ENCODE measurements around the gene PCSK5.
"Not testable (repeated sequence)": the region's sequence is repeated elsewhere in the genome, so short reads cannot be mapped to it uniquely, and the experiment has no call there.

The PCSK5 gene

GRCh38 chr9:75890472-75891276 lies at the start of gene PCSK5:
TSS of gene PCSK5 (plus strand) at chr9:75890673. CDS start at chr9:75891182, 509 bp downstream.
- DNase-seq (ENCODE audit: low spot score) = peak; percentile 85

- no peak for DNase-seq (ENCODE audit: low spot score)
Observed at GRCh38 chr9:75844321-75844720, 46.2 kb upstream of the PCSK5 start.

- DNase-seq (ENCODE audit: low spot score) = no peak
Observed at GRCh38 chr9:75845806-75846205, 44.7 kb upstream of the PCSK5 start.

GRCh38 chr9:75847085-75847484 lies 43.4 kb upstream of the PCSK5 start:
- no peak for DNase-seq (ENCODE audit: low spot score)

- DNase-seq (ENCODE audit: low spot score) = no peak
Observed at GRCh38 chr9:75850459-75851200, 39.8 kb upstream of the PCSK5 start.

- DNase-seq (ENCODE audit: low spot score) = no peak
Observed at GRCh38 chr9:75851917-75852316, 38.6 kb upstream of the PCSK5 start.

GRCh38 chr9:75852746-75853145 lies 37.7 kb upstream of the PCSK5 start:
- no peak for DNase-seq (ENCODE audit: low spot score)

GRCh38 chr9:75855509-75855908 lies 35.0 kb upstream of the PCSK5 start:
- DNase-seq (ENCODE audit: low spot score) = no peak

GRCh38 chr9:75858497-75859092 lies 31.9 kb upstream of the PCSK5 start:
- DNase-seq (ENCODE audit: low spot score) = no peak

- DNase-seq (ENCODE audit: low spot score) = no peak
Observed at GRCh38 chr9:75864266-75864665, 26.2 kb upstream of the PCSK5 start.

- peak; percentile 46 for DNase-seq (ENCODE audit: low spot score)
Observed at GRCh38 chr9:75866273-75866871, 24.1 kb upstream of the PCSK5 start.

GRCh38 chr9:75868526-75868925 lies 21.9 kb upstream of the PCSK5 start:
- not testable (repeated sequence) for DNase-seq (ENCODE audit: low spot score)

- DNase-seq (ENCODE audit: low spot score) = no peak
Observed at GRCh38 chr9:75869236-75869635, 21.2 kb upstream of the PCSK5 start.

GRCh38 chr9:75870450-75870849 lies 20.0 kb upstream of the PCSK5 start:
- peak; percentile 15 for DNase-seq (ENCODE audit: low spot score)

- no peak for DNase-seq (ENCODE audit: low spot score)
Observed at GRCh38 chr9:75871624-75872023, 18.8 kb upstream of the PCSK5 start.

GRCh38 chr9:75873712-75874111 lies 16.8 kb upstream of the PCSK5 start:
- DNase-seq (ENCODE audit: low spot score) = no peak

- DNase-seq (ENCODE audit: low spot score) = no peak
Observed at GRCh38 chr9:75876999-75877640, 13.4 kb upstream of the PCSK5 start.

- DNase-seq (ENCODE audit: low spot score) = no peak
Observed at GRCh38 chr9:75878488-75878860, 12.0 kb upstream of the PCSK5 start.

- DNase-seq (ENCODE audit: low spot score) = no peak
Observed at GRCh38 chr9:75880618-75881017, 9.9 kb upstream of the PCSK5 start.

GRCh38 chr9:75881761-75882160 lies 8.7 kb upstream of the PCSK5 start:
- no peak for DNase-seq (ENCODE audit: low spot score)

GRCh38 chr9:75885652-75886051 lies 4.8 kb upstream of the PCSK5 start:
- no peak for DNase-seq (ENCODE audit: low spot score)

GRCh38 chr9:75889577-75889976 lies 896 bp upstream of the PCSK5 start:
- peak; percentile 7 for DNase-seq (ENCODE audit: low spot score)

Measured in CD4-positive, alpha-beta T cell treated with Interleukin-6 at 100 ng/mL for 8 hours (primary cell).